WTC11 (cell line): ENCODE measurements around the gene MS4A14. TPM values are rescaled to one million over a fixed set of nuclear protein-coding genes. Genes with fewer than 3 reads are reported as not detected.

ENCODE experiments used
- ATAC-seq: fragments of 200-7000 bp; cut with Tn5 transposase; 2 replicates; pipeline ENCODE4 v1.10.0; 2021; ENCODE audit warnings: mild to moderate bottlenecking, moderate library complexity
- CTCF ChIA-PET: fragments of 300-600 bp; sonication (Branson Sonifier 250); formaldehyde crosslinking; loops from one replicate; lab custom pipeline; 2021; ENCODE audit warnings: antibody characterized with exemption; lab: Charles Lee
- POLR2A ChIA-PET: fragments of 350-600 bp; sonication (Branson Sonifier 250); formaldehyde crosslinking; loops from one replicate; lab custom pipeline; 2021; ENCODE audit warnings: antibody characterized with exemption; lab: Charles Lee
- DNase-seq: peaks from one replicate; pipeline ENCODE4 v3.0.0; 2021; ENCODE audit warnings: low spot score
- H3K27ac Mint-ChIP-seq: 2 replicates; pipeline ENCODE4 v1.8.0; 2021; ENCODE audit warnings: mixed read lengths
- H3K27me3 Mint-ChIP-seq: 2 replicates; pipeline ENCODE4 v1.8.0; 2021; ENCODE audit warnings: low read depth, mild to moderate bottlenecking, moderate library complexity, mixed read lengths
- H3K36me3 Mint-ChIP-seq: 2 replicates; pipeline ENCODE4 v1.8.0; 2021; ENCODE audit warnings: mixed read lengths
- H3K4me1 Mint-ChIP-seq: 2 replicates; pipeline ENCODE4 v1.8.0; 2022; ENCODE audit warnings: mixed read lengths
- H3K4me3 Mint-ChIP-seq: 2 replicates; pipeline ENCODE4 v1.8.0; 2021; ENCODE audit warnings: mild to moderate bottlenecking, moderate library complexity, mixed read lengths
- H3K9me3 Mint-ChIP-seq: 2 replicates; pipeline ENCODE4 v1.8.0; 2021; ENCODE audit warnings: mixed read lengths
- FOXK1 ChIP-seq: sonication (generic); formaldehyde crosslinking; IDR thresholded peaks from 2 replicates; pipeline ENCODE4 v1.8.0; 2022; ENCODE audit warnings: mild to moderate bottlenecking, moderate library complexity, missing genetic modification reagents
- GABPB1 ChIP-seq: sonication (generic); formaldehyde crosslinking; IDR thresholded peaks from 2 replicates; pipeline ENCODE4 v1.8.1; 2023; ENCODE audit warnings: mild to moderate bottlenecking, missing genetic modification reagents
- GRHL2 ChIP-seq: fragments of 250-450 bp; sonication (Bioruptor Pico); IDR thresholded peaks from 2 replicates; pipeline ENCODE4 v1.8.0; 2022; ENCODE audit warnings: mild to moderate bottlenecking, moderate library complexity; ENCODE audit not compliant: insufficient replicate concordance, severe bottlenecking
- IRF2 ChIP-seq: sonication (generic); formaldehyde crosslinking; IDR thresholded peaks from 2 replicates; pipeline ENCODE4 v1.8.0; 2022; ENCODE audit warnings: low read depth, missing genetic modification reagents, borderline replicate concordance
- NR2C2 ChIP-seq: sonication (generic); formaldehyde crosslinking; IDR thresholded peaks from 2 replicates; pipeline ENCODE4 v1.8.0; 2022; ENCODE audit warnings: mild to moderate bottlenecking, missing genetic modification reagents
- TCF7 ChIP-seq: sonication (generic); formaldehyde crosslinking; IDR thresholded peaks from 2 replicates; pipeline ENCODE4 v1.8.0; 2022; ENCODE audit warnings: mild to moderate bottlenecking, low read depth, missing genetic modification reagents, moderate library complexity
- ZNF121 ChIP-seq: sonication (generic); formaldehyde crosslinking; IDR thresholded peaks from 2 replicates; pipeline ENCODE4 v1.8.0; 2023; ENCODE audit warnings: missing genetic modification reagents
- ZNF138 ChIP-seq: sonication (generic); formaldehyde crosslinking; conservative IDR thresholded peaks from 2 replicates; pipeline ENCODE4 v1.8.1; 2022; ENCODE audit warnings: mild to moderate bottlenecking, moderate library complexity, missing genetic modification reagents
- ZNF219 ChIP-seq: sonication (generic); formaldehyde crosslinking; IDR thresholded peaks from 2 replicates; pipeline ENCODE4 v1.8.0; 2023; ENCODE audit warnings: missing genetic modification reagents, mild to moderate bottlenecking, borderline replicate concordance
- ZNF416 ChIP-seq: fragments of 250-450 bp; sonication (Bioruptor Pico); IDR thresholded peaks from 2 replicates; pipeline ENCODE4 v1.9.0; 2021; ENCODE audit warnings: mild to moderate bottlenecking, inconsistent platforms
- ZNF423 ChIP-seq: fragments of 250-450 bp; sonication (Bioruptor Pico); IDR thresholded peaks from 2 replicates; pipeline ENCODE4 v2.1.2; 2022; ENCODE audit warnings: mild to moderate bottlenecking, moderate library complexity
- total RNA-seq: library from RNA; stranded (reverse); gene quantifications from 3 replicates; pipeline ENCODE4 v1.2.3, GENCODE V29; 2021
- TF ChIP-seq, protein P1 (sequence below): fragments of 250-450 bp; sonication (Bioruptor Pico); IDR thresholded peaks from 2 replicates; pipeline ENCODE4 v1.9.0; 2021; ENCODE audit warnings: mild to moderate bottlenecking, borderline replicate concordance
- TF ChIP-seq, protein P2 (sequence below): fragments of 250-450 bp; sonication (Bioruptor Pico); IDR thresholded peaks from 2 replicates; pipeline ENCODE4 v1.9.0; 2021; ENCODE audit warnings: moderate library complexity, mild to moderate bottlenecking, inconsistent platforms, borderline replicate concordance
- TF ChIP-seq, protein P3 (sequence below): sonication (generic); formaldehyde crosslinking; IDR thresholded peaks from 2 replicates; pipeline ENCODE4 v1.8.1; 2022; ENCODE audit warnings: low read depth, missing genetic modification reagents, borderline replicate concordance
- TF ChIP-seq, protein P4 (sequence below): sonication (generic); formaldehyde crosslinking; IDR thresholded peaks from 2 replicates; pipeline ENCODE4 v1.8.1; 2022; ENCODE audit warnings: low read depth, mild to moderate bottlenecking, moderate library complexity, missing genetic modification reagents, borderline replicate concordance
- TF ChIP-seq, protein P5 (sequence below): sonication (generic); formaldehyde crosslinking; conservative IDR thresholded peaks from 2 replicates; pipeline ENCODE4 v1.8.1; 2022; ENCODE audit warnings: mild to moderate bottlenecking, missing genetic modification reagents
- TF ChIP-seq, protein P6 (sequence below): fragments of 250-450 bp; sonication (Bioruptor Pico); IDR thresholded peaks from 2 replicates; pipeline ENCODE4 v1.9.0; 2021; ENCODE audit warnings: mild to moderate bottlenecking
- TF ChIP-seq, protein P7 (sequence below): sonication (generic); formaldehyde crosslinking; conservative IDR thresholded peaks from 2 replicates; pipeline ENCODE4 v1.8.1; 2023; ENCODE audit warnings: mild to moderate bottlenecking, low read depth, missing genetic modification reagents, moderate library complexity

The MS4A14 gene
- total RNA-seq, 1 experiment from 2014 or later: not detected

DNA sequence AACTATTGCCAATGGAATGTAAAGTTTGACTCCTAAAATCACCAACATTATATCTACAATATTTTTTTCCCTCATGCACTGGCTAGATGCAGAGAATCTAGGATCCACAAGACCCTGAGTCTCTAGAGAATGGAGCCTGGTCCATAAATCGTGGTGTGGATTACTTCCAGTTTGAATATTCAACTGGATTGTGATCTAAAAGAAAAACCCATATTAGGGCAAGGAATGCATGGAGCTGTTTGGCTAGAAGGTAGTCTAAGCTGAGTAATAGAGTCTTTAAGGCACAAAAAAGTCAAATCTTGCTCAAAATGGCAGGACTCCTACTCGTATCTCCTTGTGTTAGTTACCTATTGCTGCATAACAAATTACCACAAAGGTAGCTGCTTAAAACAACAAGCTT lies 23.8 kb downstream of the MS4A14 start:
- ChIA-PET POLR2A (no interaction called here), CTCF (no interaction called here)
- TF ChIP-seq ZNF423: no peak
- TF ChIP-seq GABPB1 (CRISPR knock-in tag): no peak
- TF ChIP-seq, protein P1, sequence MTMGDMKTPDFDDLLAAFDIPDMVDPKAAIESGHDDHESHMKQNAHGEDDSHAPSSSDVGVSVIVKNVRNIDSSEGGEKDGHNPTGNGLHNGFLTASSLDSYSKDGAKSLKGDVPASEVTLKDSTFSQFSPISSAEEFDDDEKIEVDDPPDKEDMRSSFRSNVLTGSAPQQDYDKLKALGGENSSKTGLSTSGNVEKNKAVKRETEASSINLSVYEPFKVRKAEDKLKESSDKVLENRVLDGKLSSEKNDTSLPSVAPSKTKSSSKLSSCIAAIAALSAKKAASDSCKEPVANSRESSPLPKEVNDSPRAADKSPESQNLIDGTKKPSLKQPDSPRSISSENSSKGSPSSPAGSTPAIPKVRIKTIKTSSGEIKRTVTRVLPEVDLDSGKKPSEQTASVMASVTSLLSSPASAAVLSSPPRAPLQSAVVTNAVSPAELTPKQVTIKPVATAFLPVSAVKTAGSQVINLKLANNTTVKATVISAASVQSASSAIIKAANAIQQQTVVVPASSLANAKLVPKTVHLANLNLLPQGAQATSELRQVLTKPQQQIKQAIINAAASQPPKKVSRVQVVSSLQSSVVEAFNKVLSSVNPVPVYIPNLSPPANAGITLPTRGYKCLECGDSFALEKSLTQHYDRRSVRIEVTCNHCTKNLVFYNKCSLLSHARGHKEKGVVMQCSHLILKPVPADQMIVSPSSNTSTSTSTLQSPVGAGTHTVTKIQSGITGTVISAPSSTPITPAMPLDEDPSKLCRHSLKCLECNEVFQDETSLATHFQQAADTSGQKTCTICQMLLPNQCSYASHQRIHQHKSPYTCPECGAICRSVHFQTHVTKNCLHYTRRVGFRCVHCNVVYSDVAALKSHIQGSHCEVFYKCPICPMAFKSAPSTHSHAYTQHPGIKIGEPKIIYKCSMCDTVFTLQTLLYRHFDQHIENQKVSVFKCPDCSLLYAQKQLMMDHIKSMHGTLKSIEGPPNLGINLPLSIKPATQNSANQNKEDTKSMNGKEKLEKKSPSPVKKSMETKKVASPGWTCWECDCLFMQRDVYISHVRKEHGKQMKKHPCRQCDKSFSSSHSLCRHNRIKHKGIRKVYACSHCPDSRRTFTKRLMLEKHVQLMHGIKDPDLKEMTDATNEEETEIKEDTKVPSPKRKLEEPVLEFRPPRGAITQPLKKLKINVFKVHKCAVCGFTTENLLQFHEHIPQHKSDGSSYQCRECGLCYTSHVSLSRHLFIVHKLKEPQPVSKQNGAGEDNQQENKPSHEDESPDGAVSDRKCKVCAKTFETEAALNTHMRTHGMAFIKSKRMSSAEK (CRISPR knock-in tag): no peak
- TF ChIP-seq, protein P2, sequence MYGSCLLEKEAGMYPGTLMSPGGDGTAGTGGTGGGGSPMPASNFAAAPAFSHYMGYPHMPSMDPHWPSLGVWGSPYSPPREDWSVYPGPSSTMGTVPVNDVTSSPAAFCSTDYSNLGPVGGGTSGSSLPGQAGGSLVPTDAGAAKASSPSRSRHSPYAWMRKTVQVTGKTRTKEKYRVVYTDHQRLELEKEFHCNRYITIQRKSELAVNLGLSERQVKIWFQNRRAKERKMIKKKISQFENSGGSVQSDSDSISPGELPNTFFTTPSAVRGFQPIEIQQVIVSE (CRISPR knock-in tag): no peak
- TF ChIP-seq ZNF416 (CRISPR knock-in tag): no peak
- no peak for TF ChIP-seq GRHL2 (CRISPR knock-in tag)
- TF ChIP-seq, protein P3, sequence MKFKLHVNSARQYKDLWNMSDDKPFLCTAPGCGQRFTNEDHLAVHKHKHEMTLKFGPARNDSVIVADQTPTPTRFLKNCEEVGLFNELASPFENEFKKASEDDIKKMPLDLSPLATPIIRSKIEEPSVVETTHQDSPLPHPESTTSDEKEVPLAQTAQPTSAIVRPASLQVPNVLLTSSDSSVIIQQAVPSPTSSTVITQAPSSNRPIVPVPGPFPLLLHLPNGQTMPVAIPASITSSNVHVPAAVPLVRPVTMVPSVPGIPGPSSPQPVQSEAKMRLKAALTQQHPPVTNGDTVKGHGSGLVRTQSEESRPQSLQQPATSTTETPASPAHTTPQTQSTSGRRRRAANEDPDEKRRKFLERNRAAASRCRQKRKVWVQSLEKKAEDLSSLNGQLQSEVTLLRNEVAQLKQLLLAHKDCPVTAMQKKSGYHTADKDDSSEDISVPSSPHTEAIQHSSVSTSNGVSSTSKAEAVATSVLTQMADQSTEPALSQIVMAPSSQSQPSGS (CRISPR knock-in tag): no peak
- no peak for TF ChIP-seq ZNF219 (CRISPR knock-in tag)
- TF ChIP-seq ZNF138 (CRISPR knock-in tag): no peak
- TF ChIP-seq NR2C2 (CRISPR knock-in tag): no peak
- TF ChIP-seq, protein P4, sequence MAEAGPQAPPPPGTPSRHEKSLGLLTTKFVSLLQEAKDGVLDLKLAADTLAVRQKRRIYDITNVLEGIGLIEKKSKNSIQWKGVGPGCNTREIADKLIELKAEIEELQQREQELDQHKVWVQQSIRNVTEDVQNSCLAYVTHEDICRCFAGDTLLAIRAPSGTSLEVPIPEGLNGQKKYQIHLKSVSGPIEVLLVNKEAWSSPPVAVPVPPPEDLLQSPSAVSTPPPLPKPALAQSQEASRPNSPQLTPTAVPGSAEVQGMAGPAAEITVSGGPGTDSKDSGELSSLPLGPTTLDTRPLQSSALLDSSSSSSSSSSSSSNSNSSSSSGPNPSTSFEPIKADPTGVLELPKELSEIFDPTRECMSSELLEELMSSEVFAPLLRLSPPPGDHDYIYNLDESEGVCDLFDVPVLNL (CRISPR knock-in tag): no peak
- no peak for TF ChIP-seq ZNF121 (CRISPR knock-in tag)
- TF ChIP-seq, protein P5, sequence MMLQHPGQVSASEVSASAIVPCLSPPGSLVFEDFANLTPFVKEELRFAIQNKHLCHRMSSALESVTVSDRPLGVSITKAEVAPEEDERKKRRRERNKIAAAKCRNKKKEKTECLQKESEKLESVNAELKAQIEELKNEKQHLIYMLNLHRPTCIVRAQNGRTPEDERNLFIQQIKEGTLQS (CRISPR knock-in tag): no peak
- no peak for TF ChIP-seq FOXK1 (CRISPR knock-in tag)
- TF ChIP-seq IRF2 (CRISPR knock-in tag): no peak
- TF ChIP-seq, protein P6, sequence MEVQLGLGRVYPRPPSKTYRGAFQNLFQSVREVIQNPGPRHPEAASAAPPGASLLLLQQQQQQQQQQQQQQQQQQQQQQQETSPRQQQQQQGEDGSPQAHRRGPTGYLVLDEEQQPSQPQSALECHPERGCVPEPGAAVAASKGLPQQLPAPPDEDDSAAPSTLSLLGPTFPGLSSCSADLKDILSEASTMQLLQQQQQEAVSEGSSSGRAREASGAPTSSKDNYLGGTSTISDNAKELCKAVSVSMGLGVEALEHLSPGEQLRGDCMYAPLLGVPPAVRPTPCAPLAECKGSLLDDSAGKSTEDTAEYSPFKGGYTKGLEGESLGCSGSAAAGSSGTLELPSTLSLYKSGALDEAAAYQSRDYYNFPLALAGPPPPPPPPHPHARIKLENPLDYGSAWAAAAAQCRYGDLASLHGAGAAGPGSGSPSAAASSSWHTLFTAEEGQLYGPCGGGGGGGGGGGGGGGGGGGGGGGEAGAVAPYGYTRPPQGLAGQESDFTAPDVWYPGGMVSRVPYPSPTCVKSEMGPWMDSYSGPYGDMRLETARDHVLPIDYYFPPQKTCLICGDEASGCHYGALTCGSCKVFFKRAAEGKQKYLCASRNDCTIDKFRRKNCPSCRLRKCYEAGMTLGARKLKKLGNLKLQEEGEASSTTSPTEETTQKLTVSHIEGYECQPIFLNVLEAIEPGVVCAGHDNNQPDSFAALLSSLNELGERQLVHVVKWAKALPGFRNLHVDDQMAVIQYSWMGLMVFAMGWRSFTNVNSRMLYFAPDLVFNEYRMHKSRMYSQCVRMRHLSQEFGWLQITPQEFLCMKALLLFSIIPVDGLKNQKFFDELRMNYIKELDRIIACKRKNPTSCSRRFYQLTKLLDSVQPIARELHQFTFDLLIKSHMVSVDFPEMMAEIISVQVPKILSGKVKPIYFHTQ: no peak
- TF ChIP-seq TCF7 (CRISPR knock-in tag): no peak
- TF ChIP-seq, protein P7, sequence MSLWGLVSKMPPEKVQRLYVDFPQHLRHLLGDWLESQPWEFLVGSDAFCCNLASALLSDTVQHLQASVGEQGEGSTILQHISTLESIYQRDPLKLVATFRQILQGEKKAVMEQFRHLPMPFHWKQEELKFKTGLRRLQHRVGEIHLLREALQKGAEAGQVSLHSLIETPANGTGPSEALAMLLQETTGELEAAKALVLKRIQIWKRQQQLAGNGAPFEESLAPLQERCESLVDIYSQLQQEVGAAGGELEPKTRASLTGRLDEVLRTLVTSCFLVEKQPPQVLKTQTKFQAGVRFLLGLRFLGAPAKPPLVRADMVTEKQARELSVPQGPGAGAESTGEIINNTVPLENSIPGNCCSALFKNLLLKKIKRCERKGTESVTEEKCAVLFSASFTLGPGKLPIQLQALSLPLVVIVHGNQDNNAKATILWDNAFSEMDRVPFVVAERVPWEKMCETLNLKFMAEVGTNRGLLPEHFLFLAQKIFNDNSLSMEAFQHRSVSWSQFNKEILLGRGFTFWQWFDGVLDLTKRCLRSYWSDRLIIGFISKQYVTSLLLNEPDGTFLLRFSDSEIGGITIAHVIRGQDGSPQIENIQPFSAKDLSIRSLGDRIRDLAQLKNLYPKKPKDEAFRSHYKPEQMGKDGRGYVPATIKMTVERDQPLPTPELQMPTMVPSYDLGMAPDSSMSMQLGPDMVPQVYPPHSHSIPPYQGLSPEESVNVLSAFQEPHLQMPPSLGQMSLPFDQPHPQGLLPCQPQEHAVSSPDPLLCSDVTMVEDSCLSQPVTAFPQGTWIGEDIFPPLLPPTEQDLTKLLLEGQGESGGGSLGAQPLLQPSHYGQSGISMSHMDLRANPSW (CRISPR knock-in tag): no peak
- Mint-ChIP-seq H3K4me1 (no peaks in the 10 kb centered on the region), H3K36me3 (no peaks in the 10 kb centered on the region), H3K27me3 (peaks cover 2% of the 10 kb centered on the region; the same call in 1 of the 2 replicates), H3K27ac (no peak overlapping the region), H3K4me3 (no peak overlapping the region), H3K9me3 (peaks cover 30% of the 10 kb centered on the region)
- ATAC-seq (no peak), DNase-seq (no peak)
